ENCODE data around the gene CCDC28B.

GRCh38 chr1:32232558-32233304, 32.3 kb downstream of the CCDC28B start:
- no peak for TF ChIP-seq POLR2A (IDR thresholded peaks at IDR 0.05; ENCODE audit: low read depth, low read length)
- TF ChIP-seq POLR2AphosphoS5 (IDR thresholded peaks at IDR 0.05; ENCODE audit: low read depth, low read length), result 0 out of 2 replicates have a peak, but pooled peaks have one; percentile 32
- TF ChIP-seq POU2F2 (IDR thresholded peaks at IDR 0.05; ENCODE audit: low read depth, low read length), result no peak
